ENCODE measurements around the gene SOX9.

GRCh38 chr17:72143245-72143644 is 22.4 kb downstream of the SOX9 start:
- no peak for TF ChIP-seq CTCF (IDR thresholded peaks at IDR 0.05; ENCODE audit: insufficient read depth, low read length, poor library complexity, severe bottlenecking)
- TF ChIP-seq EZH2phosphoT487 (conservative IDR thresholded peaks at IDR 0.05; ENCODE audit: low read length), result no peak
